Skeletal muscle satellite cell (primary cell): Measurements from ENCODE around the gene SLC6A11.

Experiments used
- H3K27me3 ChIP-seq: 2 replicates; pipeline ENCODE4 v1.7.0; 2013; ENCODE audit warnings: low read length; ENCODE audit not compliant: control insufficient read depth, insufficient read depth
- H3K36me3 ChIP-seq: 2 replicates; pipeline ENCODE4 v1.7.0; 2013; ENCODE audit warnings: mild to moderate bottlenecking, control low read depth, low read length; ENCODE audit not compliant: insufficient read depth
- H3K4me1 ChIP-seq: 2 replicates; pipeline ENCODE4 v1.7.0; 2013; ENCODE audit warnings: low read length; ENCODE audit not compliant: control insufficient read depth, insufficient read depth
- H3K4me2 ChIP-seq: 2 replicates; pipeline ENCODE4 v1.7.0; 2013; ENCODE audit warnings: mild to moderate bottlenecking, low read length
- H3K4me3 ChIP-seq: 2 replicates; pipeline ENCODE4 v1.7.0; 2013; ENCODE audit warnings: low read length
- H3K9ac ChIP-seq: 2 replicates; pipeline ENCODE4 v1.7.0; 2013; ENCODE audit warnings: mild to moderate bottlenecking, low read depth, low read length, moderate library complexity
- H3K9me3 ChIP-seq: replicated peaks from 2 replicates; pipeline ENCODE4 v1.7.0; 2013; ENCODE audit warnings: mild to moderate bottlenecking, control low read depth, low read length

Gene SLC6A11

GRCh38 chr3:10777627-10778026, 38.4 kb upstream of the SLC6A11 start:
- Histone ChIP-seq H3K4me2 (no peak overlapping the region), H3K4me3 (no peak overlapping the region), H3K4me1 (no peaks in the 10 kb centered on the region), H3K36me3 (no peaks in the 10 kb centered on the region), H3K9ac (no peak overlapping the region), H3K27me3 (no peaks in the 10 kb centered on the region), H3K9me3 (no peaks in the 10 kb centered on the region)

DNA sequence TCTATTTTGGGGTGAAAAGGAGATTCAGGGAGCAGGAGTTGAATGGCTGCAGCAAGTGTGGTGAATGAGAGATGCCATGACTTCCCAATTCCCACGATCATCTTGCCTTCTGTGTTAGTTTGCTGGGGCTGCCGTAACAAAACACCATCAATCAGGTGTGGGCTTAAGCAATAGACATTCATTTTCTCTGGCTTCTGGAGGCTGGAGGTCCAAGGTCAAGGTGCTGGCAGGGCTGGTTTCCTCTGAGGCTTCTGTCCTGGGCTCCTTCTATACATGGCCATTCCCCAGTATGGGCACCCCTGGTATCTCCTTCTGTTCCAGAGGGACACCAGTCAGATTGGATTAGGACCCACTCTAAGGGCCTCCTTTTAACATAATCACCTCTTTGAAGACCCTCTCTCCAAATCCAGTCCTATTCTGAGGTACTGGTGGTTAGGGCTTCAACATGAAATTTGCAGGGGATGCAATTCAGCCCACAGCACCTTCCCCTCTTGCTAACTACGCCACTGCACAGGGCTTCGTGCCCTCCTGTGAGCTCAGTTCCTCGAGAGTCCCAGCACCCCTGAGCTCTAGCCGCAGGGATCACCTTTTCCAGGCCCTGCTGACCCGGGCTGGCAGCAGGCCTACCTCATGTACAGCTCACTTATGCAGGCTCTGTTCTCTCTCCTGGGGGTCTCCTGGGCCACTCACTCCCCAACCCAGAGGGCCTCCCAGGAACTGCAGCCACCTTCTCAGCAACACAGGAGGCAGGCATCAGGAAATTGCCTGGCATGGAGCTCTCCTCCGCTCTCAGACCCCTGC, 37.3 kb upstream of the SLC6A11 start:
- no peak overlapping the region for H3K9ac ChIP-seq
- no peaks in the 10 kb centered on the region for H3K36me3 ChIP-seq

GRCh38 chr3:10779293-10779805, 36.7 kb upstream of the SLC6A11 start:
- Histone ChIP-seq H3K4me2 (no peak overlapping the region), H3K9ac (no peak overlapping the region), H3K36me3 (no peaks in the 10 kb centered on the region), H3K27me3 (no peaks in the 10 kb centered on the region), H3K4me3 (no peak overlapping the region), H3K4me1 (no peaks in the 10 kb centered on the region), H3K9me3 (no peaks in the 10 kb centered on the region)

More for the DNA sequence above, 37.3 kb upstream of the SLC6A11 start:
- Histone ChIP-seq H3K4me1 (no peaks in the 10 kb centered on the region), H3K9me3 (no peaks in the 10 kb centered on the region), H3K27me3 (no peaks in the 10 kb centered on the region), H3K4me2 (no peak overlapping the region), H3K4me3 (no peak overlapping the region)

DNA sequence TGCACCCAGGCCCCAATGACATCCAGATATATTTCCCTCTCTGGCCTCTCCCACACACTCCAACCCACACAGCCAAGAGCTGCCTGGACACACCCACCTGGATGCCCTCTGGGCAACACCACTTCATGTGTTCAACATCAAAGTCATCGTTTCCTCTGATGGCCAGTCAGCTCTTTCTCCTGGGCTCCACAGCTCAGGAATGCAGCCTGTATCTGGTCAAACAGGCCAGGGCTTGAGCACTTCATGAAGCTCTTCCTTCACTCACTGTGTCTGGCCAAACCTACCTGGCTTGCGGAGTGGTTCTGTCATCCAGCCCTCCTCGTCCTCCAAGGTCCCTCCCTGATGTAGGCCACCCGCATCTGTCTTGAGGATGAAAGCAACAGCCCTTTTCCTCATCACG, 35.8 kb upstream of the SLC6A11 start:
- H3K27me3 ChIP-seq, result peaks cover 4% of the 10 kb centered on the region
- no peak overlapping the region for H3K9ac ChIP-seq
- no peak overlapping the region for H3K4me2 ChIP-seq
- H3K9me3 ChIP-seq, result no peaks in the 10 kb centered on the region
- H3K36me3 ChIP-seq, result no peaks in the 10 kb centered on the region
- no peak overlapping the region for H3K4me3 ChIP-seq
- H3K4me1 ChIP-seq, result no peaks in the 10 kb centered on the region

GRCh38 chr3:10780922-10781321, 35.1 kb upstream of the SLC6A11 start:
- Histone ChIP-seq H3K4me3 (no peak overlapping the region), H3K9me3 (no peaks in the 10 kb centered on the region), H3K9ac (no peak overlapping the region), H3K4me1 (no peaks in the 10 kb centered on the region), H3K4me2 (no peak overlapping the region), H3K27me3 (peaks cover 5% of the 10 kb centered on the region), H3K36me3 (no peaks in the 10 kb centered on the region)

- no peaks in the 10 kb centered on the region for H3K9me3 ChIP-seq
- no peak overlapping the region for H3K9ac ChIP-seq
- H3K4me1 ChIP-seq, result no peaks in the 10 kb centered on the region
- peaks cover 5% of the 10 kb centered on the region for H3K27me3 ChIP-seq
- H3K36me3 ChIP-seq, result no peaks in the 10 kb centered on the region
- H3K4me3 ChIP-seq, result no peak overlapping the region
- H3K4me2 ChIP-seq, result no peak overlapping the region
These were observed 34.0 kb upstream of the SLC6A11 start for GRCh38 chr3:10781981-10782380.

DNA sequence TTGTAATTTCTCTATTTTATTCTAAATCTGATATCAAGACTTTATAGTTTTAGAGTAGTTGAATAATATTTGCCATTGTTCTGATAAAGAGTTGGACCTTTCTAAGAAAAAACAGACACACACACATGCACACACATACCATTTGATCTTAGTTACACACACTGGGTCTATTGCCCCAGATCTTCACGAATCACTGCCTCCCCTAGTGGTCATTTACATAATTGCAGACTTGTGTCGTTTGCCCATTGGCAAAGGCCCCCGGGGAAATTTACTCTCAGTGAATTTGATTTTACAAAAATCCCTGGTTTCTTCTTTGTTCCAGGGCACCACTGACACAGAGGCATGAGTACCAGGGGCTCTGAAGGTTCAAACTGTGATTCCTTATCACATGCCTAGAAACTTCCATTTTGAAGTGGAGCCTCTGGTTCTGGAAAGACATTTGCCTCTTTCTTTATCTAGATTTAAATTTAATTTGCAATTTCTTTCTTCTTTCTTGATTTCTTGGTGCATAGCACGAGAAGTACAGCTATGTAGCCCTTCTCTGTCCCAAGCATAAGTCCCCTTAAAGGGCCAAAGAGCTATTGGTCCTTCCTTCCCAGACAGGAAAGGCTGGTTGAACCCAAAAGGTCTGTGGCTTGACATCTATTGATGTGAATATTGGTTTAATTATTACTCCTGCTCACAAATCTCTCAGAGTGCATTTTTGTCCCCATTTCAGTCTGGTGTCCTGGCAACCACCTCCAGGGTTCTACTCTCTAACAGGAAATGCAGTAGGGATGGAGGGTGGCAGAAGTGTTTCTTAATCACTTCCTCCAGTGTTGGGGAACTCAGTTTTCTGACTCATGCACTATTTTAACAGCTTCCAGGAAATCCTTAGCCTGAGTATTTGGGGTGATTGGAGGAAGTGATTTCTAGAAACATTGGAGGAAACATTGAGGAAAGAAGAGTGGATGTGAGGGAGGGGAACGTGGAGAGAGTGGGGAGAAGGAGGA, 32.4 kb upstream of the SLC6A11 start:
- Histone ChIP-seq H3K36me3 (no peaks in the 10 kb centered on the region), H3K9me3 (no peaks in the 10 kb centered on the region), H3K4me1 (no peaks in the 10 kb centered on the region), H3K27me3 (peaks cover 5% of the 10 kb centered on the region), H3K4me3 (no peak overlapping the region), H3K4me2 (no peak overlapping the region), H3K9ac (no peak overlapping the region)

GRCh38 chr3:10786640-10787039, 29.4 kb upstream of the SLC6A11 start:
- Histone ChIP-seq H3K4me1 (no peaks in the 10 kb centered on the region), H3K4me3 (no peak overlapping the region), H3K27me3 (peaks cover 5% of the 10 kb centered on the region)

DNA sequence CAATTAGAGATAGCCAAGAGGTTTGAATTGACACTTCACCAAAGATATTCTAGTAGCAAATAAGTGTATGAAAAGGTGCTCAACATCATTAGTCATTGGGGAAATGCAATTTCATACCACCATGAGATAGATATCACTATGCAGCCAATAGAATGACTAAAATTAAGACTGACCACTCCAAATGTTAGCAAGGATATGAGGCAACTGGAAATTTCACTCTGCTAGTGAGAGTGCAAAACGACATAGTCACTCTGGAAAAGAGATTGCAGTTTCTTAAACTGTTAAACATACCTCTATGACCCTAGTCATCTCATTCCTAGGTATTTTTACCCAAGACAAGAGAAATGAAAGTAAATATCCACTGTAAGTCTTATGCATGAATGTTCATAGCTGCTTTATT, 27.6 kb upstream of the SLC6A11 start:
- Histone ChIP-seq H3K9ac (no peak overlapping the region), H3K27me3 (peaks cover 5% of the 10 kb centered on the region), H3K4me2 (no peak overlapping the region), H3K4me3 (no peak overlapping the region), H3K36me3 (no peaks in the 10 kb centered on the region), H3K4me1 (no peaks in the 10 kb centered on the region), H3K9me3 (no peaks in the 10 kb centered on the region)

More at GRCh38 chr3:10786640-10787039, 29.4 kb upstream of the SLC6A11 start:
- Histone ChIP-seq H3K9me3 (no peaks in the 10 kb centered on the region), H3K36me3 (no peaks in the 10 kb centered on the region), H3K9ac (no peak overlapping the region), H3K4me2 (no peak overlapping the region)

DNA sequence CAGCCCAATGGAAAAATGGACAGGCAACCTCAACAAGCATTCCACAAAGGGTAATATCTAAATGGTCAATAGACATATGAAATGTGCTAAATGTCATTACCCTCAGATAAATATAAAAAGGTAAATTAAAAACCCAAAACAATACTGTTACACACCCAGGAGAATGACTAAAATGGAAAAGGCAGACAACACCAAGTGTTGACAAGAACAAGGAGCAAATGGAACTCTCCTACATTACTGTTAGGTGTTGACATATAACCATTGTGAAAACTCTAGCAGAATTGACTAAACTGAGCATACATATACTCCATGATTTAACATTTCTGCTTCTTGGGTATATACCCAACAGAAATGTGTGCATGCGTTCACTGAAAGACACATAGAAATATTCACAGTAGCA, 25.3 kb upstream of the SLC6A11 start:
- Histone ChIP-seq H3K4me1 (no peaks in the 10 kb centered on the region), H3K4me3 (no peak overlapping the region), H3K27me3 (no peaks in the 10 kb centered on the region), H3K36me3 (no peaks in the 10 kb centered on the region), H3K9ac (no peak overlapping the region), H3K4me2 (no peak overlapping the region), H3K9me3 (no peaks in the 10 kb centered on the region)

- Histone ChIP-seq H3K36me3 (no peaks in the 10 kb centered on the region), H3K4me1 (no peaks in the 10 kb centered on the region), H3K9ac (no peak overlapping the region), H3K27me3 (no peaks in the 10 kb centered on the region), H3K4me3 (no peak overlapping the region), H3K4me2 (no peak overlapping the region), H3K9me3 (no peaks in the 10 kb centered on the region)
These were observed 23.8 kb upstream of the SLC6A11 start for GRCh38 chr3:10792208-10792607.
